T-helper 2 cell treated with Interferon-gamma antibody and Interleukin-4, amounts not matched to agents 5 μg/mL and 100 μg/mL, for 36 hours (primary cell): Measurements from ENCODE around the gene WBP1L.
A peak's percentile ranks its signal among the peaks of the same experiment; 100 is the strongest.
"Not testable (repeated sequence)": the region's sequence is repeated elsewhere in the genome, so short reads cannot be mapped to it uniquely, and the experiment has no call there.

Experiments used
- DNase-seq: peaks from one replicate; pipeline ENCODE4 v3.0.0; 2021; ENCODE audit warnings: low spot score
- H3K27ac Mint-ChIP-seq: one replicate; pipeline ENCODE4 v1.8.0; 2021; ENCODE audit warnings: mild to moderate bottlenecking, mixed read lengths
- H3K27me3 Mint-ChIP-seq: one replicate; pipeline ENCODE4 v1.8.0; 2021; ENCODE audit warnings: low read depth, mixed read lengths
- H3K36me3 Mint-ChIP-seq: one replicate; pipeline ENCODE4 v1.8.0; 2021; ENCODE audit warnings: low read depth, mixed read lengths
- H3K4me1 Mint-ChIP-seq: one replicate; pipeline ENCODE4 v1.8.0; 2021; ENCODE audit warnings: low read depth, mixed read lengths
- H3K4me3 Mint-ChIP-seq: one replicate; pipeline ENCODE4 v1.8.0; 2022; ENCODE audit warnings: mild to moderate bottlenecking, moderate library complexity, mixed read lengths
- H3K9me3 Mint-ChIP-seq: one replicate; pipeline ENCODE4 v1.8.0; 2021; ENCODE audit warnings: mixed read lengths

Gene WBP1L

DNA sequence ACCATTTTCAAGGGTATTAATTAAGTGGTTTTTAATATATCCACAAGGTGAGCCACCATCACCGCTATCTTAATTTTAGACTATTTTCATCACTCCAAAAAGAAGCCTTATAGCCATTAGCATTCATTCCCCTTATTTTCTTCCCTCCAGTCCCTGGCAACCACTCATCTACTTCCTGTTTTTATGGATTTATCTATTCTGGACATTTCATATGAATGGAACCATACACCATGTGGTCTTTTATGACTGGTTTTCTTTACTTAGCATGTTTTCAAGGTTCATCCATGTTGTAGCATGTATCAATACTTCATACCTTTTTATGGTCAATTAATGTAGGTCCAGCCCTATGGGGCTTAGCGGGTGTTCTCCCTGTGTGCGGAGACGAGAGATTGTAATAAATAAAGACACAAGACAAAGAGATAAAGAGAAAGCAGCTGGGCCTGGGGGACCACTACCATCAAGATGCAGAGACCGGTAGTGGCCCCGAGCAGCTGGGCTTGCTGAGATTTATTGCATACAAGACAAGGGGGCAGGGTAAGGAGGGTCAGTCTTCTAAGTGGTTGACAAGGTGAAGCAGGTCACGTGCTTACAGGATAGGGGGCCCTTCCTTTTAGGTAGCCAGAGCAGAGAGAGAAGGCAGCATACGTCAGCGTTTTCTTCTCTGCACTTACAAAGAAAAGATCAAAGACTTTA, 14.6 kb downstream of the WBP1L start:
- peaks cover 28% of the 10 kb centered on the region for H3K36me3 Mint-ChIP-seq
- no peak for DNase-seq
- H3K4me3 Mint-ChIP-seq, result peak overlapping the region; percentile 29
- H3K9me3 Mint-ChIP-seq, result peaks cover 4% of the 10 kb centered on the region
- no peak overlapping the region for H3K27ac Mint-ChIP-seq
- peaks cover 22% of the 10 kb centered on the region for H3K4me1 Mint-ChIP-seq
- no peaks in the 10 kb centered on the region for H3K27me3 Mint-ChIP-seq

DNA sequence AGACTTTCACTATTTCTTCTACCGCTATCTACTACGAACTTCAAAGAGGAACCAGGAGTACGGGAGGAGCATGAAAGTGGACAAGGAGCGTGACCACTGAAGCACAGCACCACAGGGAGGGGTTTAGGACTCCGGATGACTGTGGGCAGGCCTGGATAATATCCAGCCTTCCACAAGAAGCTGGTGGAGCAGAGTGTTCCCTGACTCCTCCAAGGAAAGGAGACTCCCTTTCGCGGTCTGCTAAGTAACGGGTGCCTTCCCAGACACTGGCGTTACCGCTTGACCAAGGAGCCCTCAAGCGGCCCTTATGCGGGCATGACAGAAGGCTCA, 15.2 kb downstream of the WBP1L start:
- not testable (repeated sequence) for DNase-seq, H3K4me3 Mint-ChIP-seq, H3K9me3 Mint-ChIP-seq, H3K27ac Mint-ChIP-seq, H3K27me3 Mint-ChIP-seq
- Mint-ChIP-seq H3K36me3 (peaks cover 28% of the 10 kb centered on the region), H3K4me1 (peaks cover 20% of the 10 kb centered on the region)

GRCh38 chr10:102759497-102760210, 15.9 kb downstream of the WBP1L start:
- Mint-ChIP-seq H3K36me3 (peaks cover 32% of the 10 kb centered on the region), H3K4me1 (peaks cover 20% of the 10 kb centered on the region), H3K27ac (no peak overlapping the region)

DNA sequence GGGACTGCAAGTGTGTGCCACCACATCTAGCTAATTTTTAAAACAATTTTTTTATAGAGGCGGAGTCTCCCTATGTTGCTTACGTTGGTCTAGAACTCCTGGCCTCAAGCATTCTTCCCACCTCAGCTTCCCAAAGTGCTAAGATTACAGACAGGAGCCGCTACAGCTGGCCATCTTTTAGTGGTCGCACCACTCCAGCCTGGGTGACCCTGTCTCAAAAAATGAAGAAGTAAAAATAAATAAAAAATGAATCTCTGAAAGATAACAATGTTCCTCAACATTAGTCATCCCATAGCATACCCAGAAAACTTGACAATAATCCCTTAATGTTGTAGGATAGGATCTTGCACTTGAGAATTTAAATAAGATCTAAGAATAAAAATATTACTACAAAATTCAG, 18.2 kb downstream of the WBP1L start:
- no peak overlapping the region for H3K4me3 Mint-ChIP-seq

More at GRCh38 chr10:102759497-102760210, 15.9 kb downstream of the WBP1L start:
- no peak for DNase-seq
- peaks cover 4% of the 10 kb centered on the region for H3K9me3 Mint-ChIP-seq
- no peak overlapping the region for H3K4me3 Mint-ChIP-seq
- H3K27me3 Mint-ChIP-seq, result no peaks in the 10 kb centered on the region

GRCh38 chr10:102762401-102763015, 18.8 kb downstream of the WBP1L start:
- Mint-ChIP-seq H3K4me3 (no peak overlapping the region), H3K4me1 (peaks cover 25% of the 10 kb centered on the region), H3K9me3 (peaks cover 4% of the 10 kb centered on the region), H3K27me3 (no peaks in the 10 kb centered on the region), H3K36me3 (peaks cover 41% of the 10 kb centered on the region), H3K27ac (no peak overlapping the region)
- no peak for DNase-seq

More for the DNA sequence above, 18.2 kb downstream of the WBP1L start:
- H3K36me3 Mint-ChIP-seq, result peaks cover 40% of the 10 kb centered on the region
- no peaks in the 10 kb centered on the region for H3K27me3 Mint-ChIP-seq
- H3K4me1 Mint-ChIP-seq, result peaks cover 22% of the 10 kb centered on the region
- H3K9me3 Mint-ChIP-seq, result peaks cover 4% of the 10 kb centered on the region
- H3K27ac Mint-ChIP-seq, result no peak overlapping the region
- no peak for DNase-seq

- Mint-ChIP-seq H3K36me3 (peaks cover 44% of the 10 kb centered on the region), H3K27me3 (no peaks in the 10 kb centered on the region), H3K9me3 (peaks cover 4% of the 10 kb centered on the region), H3K27ac (no peak overlapping the region), H3K4me1 (peaks cover 28% of the 10 kb centered on the region), H3K4me3 (no peak overlapping the region)
- no peak for DNase-seq
Measured at GRCh38 chr10:102763037-102763607, 19.4 kb downstream of the WBP1L start.

GRCh38 chr10:102764470-102765161, 20.9 kb downstream of the WBP1L start:
- no peak for DNase-seq
- Mint-ChIP-seq H3K27ac (no peak overlapping the region), H3K36me3 (peaks cover 34% of the 10 kb centered on the region), H3K9me3 (peaks cover 4% of the 10 kb centered on the region), H3K4me1 (peaks cover 26% of the 10 kb centered on the region), H3K4me3 (no peak overlapping the region), H3K27me3 (no peaks in the 10 kb centered on the region)

DNA sequence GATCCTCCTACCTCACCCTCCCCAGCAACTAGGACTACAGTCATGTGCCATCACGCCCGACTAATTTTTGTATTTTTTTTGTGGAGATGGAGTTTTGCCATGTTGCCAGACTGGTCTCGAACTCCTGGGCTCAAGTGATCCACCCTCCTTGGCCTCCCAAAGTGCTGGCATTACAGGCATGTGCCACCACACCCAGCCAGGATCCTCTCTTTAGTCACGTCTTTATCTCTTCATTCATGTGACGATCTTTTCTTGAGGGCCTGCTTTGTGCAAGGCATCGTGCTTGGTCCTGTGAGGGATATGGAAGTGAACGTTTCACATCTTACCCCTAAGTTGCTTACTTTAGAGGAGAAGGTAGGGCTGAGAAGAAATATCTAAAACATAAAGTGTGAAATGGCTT, 21.6 kb downstream of the WBP1L start:
- Mint-ChIP-seq H3K4me3 (no peak overlapping the region), H3K27me3 (no peaks in the 10 kb centered on the region), H3K36me3 (peaks cover 28% of the 10 kb centered on the region), H3K4me1 (peaks cover 34% of the 10 kb centered on the region), H3K9me3 (peaks cover 4% of the 10 kb centered on the region), H3K27ac (no peak overlapping the region)
- no peak for DNase-seq

- H3K27me3 Mint-ChIP-seq, result no peaks in the 10 kb centered on the region
- H3K36me3 Mint-ChIP-seq, result peaks cover 20% of the 10 kb centered on the region
- no peaks in the 10 kb centered on the region for H3K9me3 Mint-ChIP-seq
- H3K27ac Mint-ChIP-seq, result no peak overlapping the region
- no peak for DNase-seq
- no peak overlapping the region for H3K4me3 Mint-ChIP-seq
- peaks cover 36% of the 10 kb centered on the region for H3K4me1 Mint-ChIP-seq
Measured at GRCh38 chr10:102767428-102768160, 23.8 kb downstream of the WBP1L start.

GRCh38 chr10:102769375-102770107, 25.8 kb downstream of the WBP1L start:
- H3K27me3 Mint-ChIP-seq, result no peaks in the 10 kb centered on the region
- peaks cover 16% of the 10 kb centered on the region for H3K36me3 Mint-ChIP-seq
- peak overlapping the region; percentile 16 for H3K4me3 Mint-ChIP-seq
- H3K4me1 Mint-ChIP-seq, result peaks cover 42% of the 10 kb centered on the region
- H3K27ac Mint-ChIP-seq, result peak overlapping the region; percentile 53
- H3K9me3 Mint-ChIP-seq, result no peaks in the 10 kb centered on the region
- DNase-seq, result no peak

DNA sequence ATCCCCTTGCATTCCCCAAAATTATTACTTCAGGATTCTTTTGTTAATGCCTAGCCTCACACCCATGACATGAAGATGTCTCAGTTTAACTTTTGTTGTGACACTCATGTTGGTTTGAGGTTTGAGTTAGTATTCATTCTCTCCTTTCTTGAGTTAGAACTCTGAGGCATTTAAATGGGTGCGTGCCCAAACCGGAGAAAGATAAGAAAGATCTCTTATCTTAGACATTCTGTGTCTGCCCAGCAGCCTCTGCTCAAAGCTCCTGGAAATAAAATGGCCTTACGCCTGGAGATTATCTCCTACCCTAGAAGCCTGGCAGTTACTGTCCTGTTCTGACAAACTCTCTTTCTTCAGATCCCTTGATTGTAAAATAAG, 26.3 kb downstream of the WBP1L start:
- peak; percentile 43 for DNase-seq
- H3K9me3 Mint-ChIP-seq, result no peaks in the 10 kb centered on the region
- H3K4me1 Mint-ChIP-seq, result peaks cover 43% of the 10 kb centered on the region
- peaks cover 14% of the 10 kb centered on the region for H3K36me3 Mint-ChIP-seq
- H3K4me3 Mint-ChIP-seq, result peak overlapping the region; percentile 11
- H3K27me3 Mint-ChIP-seq, result no peaks in the 10 kb centered on the region
- peak overlapping the region; percentile 49 for H3K27ac Mint-ChIP-seq

DNA sequence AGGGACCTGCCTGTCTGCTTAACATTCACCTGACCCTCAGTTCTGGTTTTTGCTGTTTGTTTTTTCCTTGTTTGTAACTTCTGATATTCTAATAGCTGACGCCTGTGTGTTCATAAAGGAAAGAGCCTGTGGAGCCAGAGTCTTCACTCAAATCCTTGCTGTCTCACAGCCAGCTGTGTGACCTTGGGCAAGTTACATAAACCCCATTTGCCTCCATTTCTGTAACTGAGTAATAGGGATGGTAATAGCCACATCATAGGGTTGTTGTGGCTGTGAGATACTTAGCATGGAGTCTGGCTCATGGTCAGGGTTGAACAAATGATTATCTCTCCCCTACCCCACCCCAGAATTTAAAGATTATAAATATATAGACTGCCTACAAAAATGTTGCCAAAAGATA, 27.0 kb downstream of the WBP1L start:
- Mint-ChIP-seq H3K9me3 (no peaks in the 10 kb centered on the region), H3K27ac (no peak overlapping the region), H3K36me3 (peaks cover 7% of the 10 kb centered on the region), H3K4me1 (peaks cover 49% of the 10 kb centered on the region), H3K27me3 (no peaks in the 10 kb centered on the region), H3K4me3 (no peak overlapping the region)
- no peak for DNase-seq

GRCh38 chr10:102773320-102773719, 29.6 kb downstream of the WBP1L start:
- H3K36me3 Mint-ChIP-seq, result peaks cover 2% of the 10 kb centered on the region
- H3K27ac Mint-ChIP-seq, result no peak overlapping the region
- H3K4me3 Mint-ChIP-seq, result no peak overlapping the region
- H3K27me3 Mint-ChIP-seq, result no peaks in the 10 kb centered on the region
- DNase-seq, result no peak
- H3K4me1 Mint-ChIP-seq, result peaks cover 42% of the 10 kb centered on the region
- H3K9me3 Mint-ChIP-seq, result no peaks in the 10 kb centered on the region
